NCI-H460 (cell line): ENCODE results near the gene PARP6. TPM values are rescaled to one million over a fixed set of nuclear protein-coding genes. Genes with fewer than 3 reads are reported as not detected.

Experiments used
- DNase-seq: peaks from one replicate; pipeline ENCODE4 v3.0.0-alpha.2; 2016; ENCODE audit warnings: low read depth; ENCODE audit errors: extremely low read depth
- total RNA-seq: library from RNA; depleted of rRNA; stranded (reverse); fragments of >200 nt; shearing (Covaris generic); gene quantifications from 2 replicates; pipeline ENCODE4 v1.2.3, GENCODE V29; 2014; rRNA removed

PARP6 gene
- total RNA-seq, 1 experiment from 2014 or later, result 36.9 TPM

DNA sequence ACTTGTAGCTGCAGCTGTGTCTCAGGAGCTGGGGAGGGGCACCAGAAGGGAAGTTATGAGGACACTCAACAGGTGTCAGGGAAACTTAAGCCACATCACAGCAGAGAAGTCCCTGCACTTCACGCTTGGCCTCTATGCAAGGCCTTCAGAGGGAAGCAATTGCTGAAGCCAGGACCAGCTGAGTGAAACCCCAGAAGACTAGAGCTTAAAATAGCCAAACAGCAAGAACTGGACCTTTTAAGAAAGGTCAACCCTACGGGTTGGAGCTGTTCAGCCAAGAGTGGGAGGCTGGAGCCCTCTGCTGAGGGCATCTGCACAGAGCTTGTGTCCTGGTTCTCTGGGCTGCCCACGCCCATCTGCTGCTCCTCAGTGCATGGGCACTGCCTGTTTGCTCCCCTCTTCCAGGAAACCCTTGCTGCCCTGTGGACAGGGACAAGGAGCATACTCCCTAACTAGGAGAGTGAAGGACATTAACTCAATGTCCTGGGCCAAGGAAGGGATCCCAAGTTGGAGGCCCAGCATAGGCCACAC is 70.9 kb downstream of the PARP6 start:
- no peak for DNase-seq

DNA sequence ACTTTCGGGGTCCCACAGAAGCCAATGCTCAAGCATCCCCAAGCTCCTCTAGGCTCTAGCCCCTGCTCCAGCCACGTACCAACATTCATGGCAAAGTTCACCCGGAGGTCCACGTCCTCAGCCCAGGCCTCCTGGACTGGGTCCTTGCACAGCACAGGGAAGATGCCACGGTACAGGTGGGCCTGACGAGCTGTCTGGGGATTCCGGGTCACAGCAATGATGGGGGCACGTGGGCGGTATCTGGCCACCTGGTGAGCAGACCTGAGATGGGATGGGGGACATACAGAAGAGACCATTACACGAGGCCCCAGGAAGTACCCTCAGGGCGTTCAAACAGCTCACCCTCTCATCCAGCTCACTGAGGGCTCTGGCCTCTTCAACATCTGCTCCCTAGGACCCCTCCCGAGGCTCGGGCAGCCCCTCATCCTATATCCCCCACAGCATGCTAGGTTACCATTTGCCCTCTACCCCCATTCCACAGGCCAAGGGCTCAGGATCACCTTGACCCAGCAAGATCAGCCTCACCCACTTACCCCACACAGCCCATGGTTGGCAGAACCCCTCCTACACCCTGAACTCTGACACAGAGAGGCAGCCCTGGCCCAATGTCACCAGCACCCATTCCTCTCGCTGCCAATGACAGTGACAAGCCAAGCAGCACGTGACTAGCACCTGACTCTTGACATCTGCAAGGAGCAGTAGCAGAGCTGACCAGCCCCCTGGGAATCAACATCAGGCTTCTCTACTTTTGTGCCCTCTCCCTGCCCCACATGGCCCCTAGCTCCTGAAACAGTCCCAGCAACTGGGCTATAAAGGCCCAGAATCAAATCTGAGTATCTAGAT is 71.7 kb downstream of the PARP6 start:
- no peak for DNase-seq

DNA sequence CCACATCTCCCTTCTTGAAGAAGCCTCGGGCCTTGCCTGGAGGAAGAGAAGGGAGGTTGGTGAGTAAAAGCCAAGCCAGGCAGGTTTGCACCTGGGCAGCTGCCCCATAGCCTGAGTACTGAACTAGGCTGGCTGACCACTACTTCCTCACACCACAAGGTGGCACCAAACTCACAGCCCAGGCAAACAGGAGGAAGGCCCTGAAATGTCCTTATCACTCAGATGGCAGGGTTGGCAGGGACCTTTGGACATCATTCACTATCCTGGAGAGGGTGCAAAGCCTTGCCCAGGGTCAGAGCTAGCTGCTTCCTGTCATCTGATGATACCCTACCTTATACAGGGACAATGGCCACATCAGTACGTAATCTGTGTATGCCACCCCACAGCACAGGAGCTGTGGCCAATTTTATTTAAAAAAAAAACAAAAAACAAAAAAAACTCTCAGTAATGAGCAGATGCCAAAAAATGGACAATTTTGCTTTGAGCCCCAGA is 72.6 kb downstream of the PARP6 start:
- DNase-seq, result peak; percentile 80

DNA sequence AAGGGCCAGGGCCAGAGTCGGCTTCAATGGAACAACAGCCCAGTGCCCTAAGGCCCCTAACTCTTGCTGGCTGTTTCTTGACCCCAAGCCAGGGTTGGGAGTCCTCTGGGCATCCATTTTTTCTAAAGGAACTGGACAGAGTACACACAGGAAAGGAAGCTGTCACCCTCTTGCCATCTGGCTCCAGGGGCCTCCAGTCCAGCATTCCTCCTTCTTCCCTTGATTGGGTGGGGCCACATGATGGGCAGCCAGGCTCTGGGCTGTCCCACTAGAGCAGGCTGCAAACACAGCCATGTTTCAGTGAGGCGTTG is 73.2 kb downstream of the PARP6 start:
- DNase-seq, result no peak

DNA sequence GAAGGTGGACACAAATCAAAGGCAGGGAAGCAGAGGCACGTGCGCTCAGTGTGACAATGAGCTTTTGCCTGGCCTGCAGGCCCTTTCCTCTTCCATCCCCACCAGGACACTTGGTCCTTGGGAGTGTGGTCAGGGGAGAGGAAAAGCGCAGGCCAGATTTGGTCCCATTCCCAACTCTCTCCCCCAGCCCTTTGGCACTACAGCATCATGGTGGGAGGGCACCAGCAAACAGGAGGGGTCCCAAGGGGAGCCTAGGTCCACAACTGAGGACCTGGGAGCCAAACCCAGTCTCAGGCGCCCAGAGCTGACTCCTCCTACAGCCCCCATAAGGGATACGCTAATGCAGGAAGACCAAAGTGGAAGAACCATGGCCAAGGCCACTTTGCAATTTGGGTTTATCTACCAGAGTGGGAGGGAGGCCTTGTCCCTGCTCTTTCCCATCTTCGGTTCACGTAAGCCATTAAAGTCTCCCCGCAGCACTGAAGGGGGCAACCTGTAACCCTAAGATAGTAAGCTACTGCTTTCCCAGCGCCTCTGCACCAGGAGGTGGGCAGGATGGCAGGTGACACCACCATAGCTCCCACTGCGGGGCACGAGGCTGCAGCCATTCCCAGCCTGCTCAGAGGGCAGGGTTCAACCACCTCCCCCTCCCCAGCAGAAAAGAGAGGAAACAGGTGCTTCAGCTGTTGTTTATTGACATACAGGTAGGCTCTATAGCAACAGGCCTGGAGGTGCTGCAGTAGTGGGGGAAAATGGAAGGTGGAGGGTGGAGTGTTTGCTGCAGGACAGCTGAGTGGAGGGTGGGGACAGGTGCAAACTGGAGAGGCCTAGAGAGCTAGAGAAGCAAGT is 73.8 kb downstream of the PARP6 start:
- no peak for DNase-seq

DNA sequence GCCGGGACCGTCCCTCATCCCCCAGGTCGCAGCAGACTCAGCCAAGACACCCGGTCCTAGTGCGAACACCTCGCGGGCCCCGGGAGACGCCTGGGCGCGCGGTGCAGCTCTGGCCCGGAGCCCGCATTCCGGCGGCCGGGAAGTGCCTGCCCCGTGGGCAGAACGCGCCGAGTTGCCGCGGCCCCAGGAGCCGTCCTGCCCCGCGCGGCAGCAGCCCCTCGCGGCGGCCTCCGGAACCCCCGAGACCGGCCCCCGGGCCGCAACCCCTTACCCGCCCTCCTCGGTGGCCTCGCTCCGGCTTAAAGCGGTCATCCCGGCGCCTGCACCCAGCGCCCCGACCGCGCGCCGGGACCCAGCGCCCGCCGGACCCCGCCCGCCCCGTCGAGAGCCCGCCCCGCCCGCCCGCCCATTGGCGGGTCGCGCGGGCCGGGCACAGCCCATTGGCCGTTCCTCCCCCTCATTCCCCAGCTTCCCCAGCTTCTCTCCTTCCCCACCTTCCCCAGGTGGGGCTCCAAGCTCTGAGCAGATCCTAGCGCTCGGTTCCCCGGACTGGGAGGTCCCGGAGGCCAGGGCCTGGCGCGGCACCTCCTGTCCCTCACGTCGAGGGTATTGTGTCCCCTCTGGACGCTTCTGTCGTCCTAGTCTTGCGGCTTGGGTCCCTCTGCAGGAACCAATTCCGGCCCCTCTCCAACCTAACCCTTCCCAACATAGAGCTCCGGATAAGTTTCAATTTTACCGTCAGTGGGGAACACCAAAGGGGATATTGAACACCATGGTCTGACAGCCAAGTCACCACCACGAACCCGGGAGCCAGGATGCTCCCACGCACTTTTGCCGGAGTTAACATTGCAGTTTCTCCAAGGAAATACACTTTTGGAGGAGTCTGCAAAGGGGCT is 74.6 kb downstream of the PARP6 start, which contains the start of gene GRAMD2A:
TSS of gene GRAMD2A (minus strand) at position 328 of the 896 bp plus-strand sequence.
- peak; percentile 42 for DNase-seq

DNA sequence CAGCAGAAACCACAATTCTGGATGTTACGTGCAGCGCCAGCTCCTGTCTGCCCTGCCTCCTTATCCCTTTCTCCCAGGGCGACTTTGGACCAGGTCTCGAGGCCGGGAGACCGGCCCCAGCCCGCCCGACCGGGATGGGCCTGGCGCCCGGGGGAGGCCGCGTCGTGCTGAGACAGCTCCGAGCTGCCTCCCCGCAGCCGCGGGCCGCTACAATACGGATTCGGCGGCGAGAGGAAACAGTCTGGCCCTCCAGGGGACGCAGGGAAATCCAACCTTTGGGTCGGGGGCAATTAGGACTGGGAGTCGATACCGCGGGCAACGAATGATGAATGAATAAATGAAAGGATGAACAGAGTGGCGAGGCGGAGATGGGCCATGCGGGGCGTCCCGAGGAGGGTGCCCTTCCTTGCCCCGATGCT is 75.3 kb downstream of the PARP6 start:
- no peak for DNase-seq

DNA sequence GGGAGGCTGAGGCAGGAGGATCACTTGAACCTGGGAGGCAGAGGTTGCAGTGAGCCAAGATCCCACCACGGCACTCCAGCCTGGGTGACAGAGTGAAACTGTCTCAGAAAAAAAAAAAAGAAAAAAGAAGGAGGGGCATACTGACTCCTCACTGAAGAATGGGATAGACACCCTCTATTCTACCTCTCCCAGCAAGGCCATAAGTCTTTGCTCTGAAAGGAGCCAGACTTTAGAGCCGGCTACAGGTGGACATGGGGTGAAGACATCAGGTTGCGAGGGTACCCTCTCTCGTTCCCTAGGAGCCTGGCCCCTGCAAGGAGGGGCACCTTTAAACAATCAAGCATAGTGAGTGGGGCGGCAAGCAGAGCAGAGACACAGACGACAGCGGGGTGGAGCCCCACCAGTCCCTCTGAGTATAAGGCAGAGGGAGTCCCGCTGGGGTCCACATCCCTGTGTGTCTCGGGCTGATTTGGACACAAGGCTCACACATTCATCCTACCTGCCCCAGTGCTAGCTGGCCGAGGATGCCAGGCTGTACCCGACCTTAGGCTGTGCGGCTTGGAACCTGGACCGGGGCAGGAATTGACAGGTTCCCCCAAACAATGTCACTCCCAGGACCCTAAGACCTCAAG is 75.8 kb downstream of the PARP6 start:
- no peak for DNase-seq

DNA sequence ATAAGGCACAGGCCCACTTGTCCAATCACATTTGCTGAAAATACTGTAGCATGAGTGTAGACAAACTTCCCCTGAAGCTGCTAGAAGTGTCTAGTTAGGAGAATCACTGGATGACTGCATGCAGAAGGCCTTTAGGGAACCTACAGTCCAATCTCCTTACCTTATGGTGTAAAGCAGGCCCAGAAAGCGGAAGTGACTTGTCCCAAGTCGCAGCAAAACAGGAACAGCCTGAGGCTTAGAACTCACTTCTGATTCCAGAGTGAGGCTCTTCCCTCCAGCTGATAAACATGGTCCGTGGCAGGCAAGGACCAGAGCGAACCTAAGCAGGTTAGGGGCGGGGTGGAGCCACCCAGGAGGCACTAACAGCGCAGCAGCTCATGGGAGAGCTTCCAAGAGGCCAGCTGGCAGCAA is 77.2 kb downstream of the PARP6 start:
- DNase-seq, result no peak

DNA sequence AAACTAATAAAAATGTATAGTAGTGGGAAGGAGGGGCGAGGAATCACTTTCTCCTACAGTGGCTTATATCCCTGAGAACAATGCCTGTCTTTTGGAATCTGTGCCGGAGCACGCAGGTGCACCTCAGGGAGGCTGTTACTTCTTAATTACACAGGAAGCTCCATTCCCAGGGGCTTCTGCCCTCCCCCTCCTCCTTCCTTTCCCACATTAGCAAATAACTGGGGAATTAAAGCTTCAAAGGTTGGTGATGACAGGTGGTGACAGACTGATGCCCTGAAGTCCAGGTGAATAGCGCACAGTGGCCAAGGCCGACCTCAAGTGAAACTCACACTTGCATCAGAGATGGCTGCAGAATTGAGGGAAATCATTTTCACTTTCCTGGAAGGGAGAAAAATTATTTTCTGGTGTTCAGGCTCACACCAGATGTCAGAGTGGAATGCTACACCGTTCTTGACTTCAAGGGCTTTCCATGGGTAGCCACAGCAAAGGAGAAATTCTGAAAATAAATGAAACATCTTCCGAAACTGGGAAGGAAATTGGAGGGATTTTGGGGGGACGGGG is 78.4 kb downstream of the PARP6 start:
- no peak for DNase-seq

DNA sequence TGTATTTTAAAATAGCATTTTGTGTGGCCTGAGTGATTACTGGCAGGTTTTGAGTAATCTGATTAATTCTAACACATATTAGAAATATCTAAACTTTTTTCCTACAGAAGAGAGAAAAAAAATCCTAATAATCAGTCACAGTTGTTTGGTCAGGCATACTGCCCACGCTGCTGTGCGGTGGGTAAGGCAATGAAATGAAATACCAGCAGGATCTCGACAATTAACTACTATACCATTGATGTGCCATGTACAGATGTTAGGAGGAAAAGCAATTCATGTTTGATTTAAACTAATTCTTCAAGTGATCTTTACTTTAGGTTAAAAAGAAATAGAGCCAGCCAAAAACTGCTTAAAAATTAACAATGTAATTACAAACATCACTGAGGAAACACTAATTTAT is 79.9 kb downstream of the PARP6 start:
- no peak for DNase-seq

Other genes starting within 250 kb of the PARP6 start
- gene MYO9A, start 154.4 kb downstream of the PARP6 start, total RNA-seq, result 16.8 and 19.6 TPM in 2 replicates
- 2.8 and 3.1 TPM in 2 replicates for gene SENP8, start 154.2 kb downstream of the PARP6 start, total RNA-seq
- gene GRAMD2A, start 74.8 kb downstream of the PARP6 start, total RNA-seq, result 0.25 and 0.43 TPM in 2 replicates
- 858 and 924 TPM in 2 replicates for gene PKM, start 41.4 kb downstream of the PARP6 start, total RNA-seq
- 0.10 and 0.32 TPM in 2 replicates for gene CELF6, start 47.6 kb upstream of the PARP6 start, total RNA-seq
- gene HEXA, start 103.5 kb upstream of the PARP6 start, total RNA-seq, result 107 and 115 TPM in 2 replicates
- gene TMEM202, start 125.8 kb upstream of the PARP6 start, total RNA-seq, result not detected in 2 replicates
- gene ARIH1, start 201.8 kb upstream of the PARP6 start, total RNA-seq, result 54.8 and 61.2 TPM in 2 replicates